Calu3 (cell line): ENCODE data around the gene VWA2. TPM values are rescaled to one million over a fixed set of nuclear protein-coding genes. Genes with fewer than 3 reads are reported as not detected.

Source experiments
- BruUV-seq: library from RNA; stranded (reverse); fragments of 400-500 nt; replicated peaks from 2 replicates; lab custom pipeline; 2021; lab: Mats Ljungman, UMichigan
- CTCF ChIA-PET: fragments of 300-600 bp; sonication (Branson Sonifier 250); formaldehyde crosslinking; loops from one replicate; lab custom pipeline; 2022; ENCODE audit warnings: antibody characterized with exemption; lab: Charles Lee
- DNase-seq: peaks from one replicate; pipeline ENCODE4 v3.0.0; 2022
- H3K27ac Mint-ChIP-seq: one replicate; pipeline ENCODE4 v1.8.0; 2022; ENCODE audit warnings: mixed read lengths; ENCODE audit not compliant: unreplicated experiment
- H3K27me3 Mint-ChIP-seq: one replicate; pipeline ENCODE4 v1.8.0; 2022; ENCODE audit warnings: mixed read lengths; ENCODE audit not compliant: unreplicated experiment
- H3K36me3 Mint-ChIP-seq: one replicate; pipeline ENCODE4 v1.8.0; 2022; ENCODE audit warnings: mild to moderate bottlenecking, moderate library complexity, mixed read lengths; ENCODE audit not compliant: insufficient read depth, unreplicated experiment
- H3K4me1 Mint-ChIP-seq: one replicate; pipeline ENCODE4 v1.8.0; 2022; ENCODE audit warnings: mild to moderate bottlenecking, low read depth, mixed read lengths; ENCODE audit not compliant: unreplicated experiment
- H3K4me3 Mint-ChIP-seq: one replicate; pipeline ENCODE4 v1.8.0; 2022; ENCODE audit warnings: mild to moderate bottlenecking, low read depth, moderate library complexity, mixed read lengths; ENCODE audit not compliant: unreplicated experiment
- H3K9me3 Mint-ChIP-seq: one replicate; pipeline ENCODE4 v1.8.0; 2022; ENCODE audit warnings: low read depth, mixed read lengths; ENCODE audit not compliant: unreplicated experiment
- CTCF ChIP-seq: fragments of 200-600 bp; IDR thresholded peaks from one replicate; pipeline ENCODE4 v1.8.0; 2022; ENCODE audit warnings: antibody characterized with exemption; ENCODE audit not compliant: unreplicated experiment
- intact Hi-C: fragments of 100-400 bp; cut with micrococcal nuclease; formaldehyde crosslinking; loops from one replicate; pipeline ENCODE4 v1.10.0; 2022; ENCODE audit not compliant: unreplicated experiment
- total RNA-seq: library from RNA; stranded (reverse); gene quantifications from 2 replicates; pipeline ENCODE4 v1.2.3, GENCODE V29; 2022

VWA2 gene
- total RNA-seq, 1 experiment from 2014 or later: 4.2 TPM

GRCh38 chr10:114295393-114295792 is 56.3 kb downstream of the VWA2 start:
- Mint-ChIP-seq H3K27ac (no peak overlapping the region), H3K36me3 (no peaks in the 10 kb centered on the region), H3K4me1 (no peaks in the 10 kb centered on the region), H3K4me3 (no peak overlapping the region), H3K27me3 (no peaks in the 10 kb centered on the region), H3K9me3 (peaks cover 2% of the 10 kb centered on the region)
- intact Hi-C loops: no loop called here
- TF ChIP-seq CTCF: no peak
- no peak for DNase-seq
- CTCF ChIA-PET: no interaction called here
- BruUV-seq: no TSS peak

GRCh38 chr10:114297136-114297705 is 58.2 kb downstream of the VWA2 start:
- CTCF ChIA-PET: interaction anchor here (0.6 kb wide), 1 partner anchor 140 kb away, joined by 6 read pairs; no protein-coding TSS in a partner anchor
- Mint-ChIP-seq H3K4me1 (no peaks in the 10 kb centered on the region), H3K36me3 (no peaks in the 10 kb centered on the region), H3K27ac (no peak overlapping the region), H3K9me3 (peaks cover 2% of the 10 kb centered on the region), H3K4me3 (no peak overlapping the region), H3K27me3 (no peaks in the 10 kb centered on the region)
- BruUV-seq: no TSS peak
- no peak for DNase-seq
- TF ChIP-seq CTCF: no peak
- intact Hi-C loops: no loop called here

- H3K27me3 Mint-ChIP-seq: no peaks in the 10 kb centered on the region
- intact Hi-C loops: loop anchor here (5.0 to 10.0 kb wide), 3 partner anchors 122 to 827 kb away; no protein-coding TSS in a partner anchor
- DNase-seq: no peak
- no peak overlapping the region for H3K27ac Mint-ChIP-seq
- no peaks in the 10 kb centered on the region for H3K36me3 Mint-ChIP-seq
- H3K4me1 Mint-ChIP-seq: no peaks in the 10 kb centered on the region
- peaks cover 2% of the 10 kb centered on the region for H3K9me3 Mint-ChIP-seq
- no peak for TF ChIP-seq CTCF
- BruUV-seq: no TSS peak
- CTCF ChIA-PET: no interaction called here
- H3K4me3 Mint-ChIP-seq: no peak overlapping the region
These were observed 61.1 kb downstream of the VWA2 start for GRCh38 chr10:114300036-114300645.

GRCh38 chr10:114301177-114301576 is 62.1 kb downstream of the VWA2 start:
- intact Hi-C loops: loop anchor here (5.0 to 10.0 kb wide), 3 partner anchors 121 to 826 kb away; no protein-coding TSS in a partner anchor
- H3K9me3 Mint-ChIP-seq: peaks cover under 1% of the 10 kb centered on the region
- no peak for DNase-seq

More at GRCh38 chr10:114301177-114301576, 62.1 kb downstream of the VWA2 start:
- no peaks in the 10 kb centered on the region for H3K4me1 Mint-ChIP-seq
- CTCF ChIA-PET: no interaction called here
- H3K36me3 Mint-ChIP-seq: no peaks in the 10 kb centered on the region
- no peak overlapping the region for H3K27ac Mint-ChIP-seq
- H3K4me3 Mint-ChIP-seq: no peak overlapping the region
- H3K27me3 Mint-ChIP-seq: no peaks in the 10 kb centered on the region
- TF ChIP-seq CTCF: no peak
- no TSS peak for BruUV-seq
